ENCODE measurements around the gene PCDHA10. TPM values are rescaled to one million over a fixed set of nuclear protein-coding genes. Genes with fewer than 3 reads are reported as not detected.
A peak's percentile ranks its signal among the peaks of the same experiment; 100 is the strongest.
"Not testable (repeated sequence)": the region's sequence is repeated elsewhere in the genome, so short reads cannot be mapped to it uniquely, and the experiment has no call there.

The PCDHA10 gene, protein sequence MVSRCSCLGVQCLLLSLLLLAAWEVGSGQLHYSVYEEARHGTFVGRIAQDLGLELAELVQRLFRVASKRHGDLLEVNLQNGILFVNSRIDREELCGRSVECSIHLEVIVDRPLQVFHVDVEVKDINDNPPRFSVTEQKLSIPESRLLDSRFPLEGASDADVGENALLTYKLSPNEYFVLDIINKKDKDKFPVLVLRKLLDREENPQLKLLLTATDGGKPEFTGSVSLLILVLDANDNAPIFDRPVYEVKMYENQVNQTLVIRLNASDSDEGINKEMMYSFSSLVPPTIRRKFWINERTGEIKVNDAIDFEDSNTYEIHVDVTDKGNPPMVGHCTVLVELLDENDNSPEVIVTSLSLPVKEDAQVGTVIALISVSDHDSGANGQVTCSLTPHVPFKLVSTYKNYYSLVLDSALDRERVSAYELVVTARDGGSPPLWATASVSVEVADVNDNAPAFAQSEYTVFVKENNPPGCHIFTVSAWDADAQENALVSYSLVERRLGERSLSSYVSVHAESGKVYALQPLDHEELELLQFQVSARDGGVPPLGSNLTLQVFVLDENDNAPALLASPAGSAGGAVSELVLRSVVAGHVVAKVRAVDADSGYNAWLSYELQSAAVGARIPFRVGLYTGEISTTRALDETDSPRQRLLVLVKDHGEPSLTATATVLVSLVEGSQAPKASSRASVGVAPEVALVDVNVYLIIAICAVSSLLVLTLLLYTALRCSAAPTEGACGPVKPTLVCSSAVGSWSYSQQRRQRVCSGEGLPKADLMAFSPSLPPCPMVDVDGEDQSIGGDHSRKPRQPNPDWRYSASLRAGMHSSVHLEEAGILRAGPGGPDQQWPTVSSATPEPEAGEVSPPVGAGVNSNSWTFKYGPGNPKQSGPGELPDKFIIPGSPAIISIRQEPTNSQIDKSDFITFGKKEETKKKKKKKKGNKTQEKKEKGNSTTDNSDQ
- total RNA-seq = 0.21 TPM

DNA sequence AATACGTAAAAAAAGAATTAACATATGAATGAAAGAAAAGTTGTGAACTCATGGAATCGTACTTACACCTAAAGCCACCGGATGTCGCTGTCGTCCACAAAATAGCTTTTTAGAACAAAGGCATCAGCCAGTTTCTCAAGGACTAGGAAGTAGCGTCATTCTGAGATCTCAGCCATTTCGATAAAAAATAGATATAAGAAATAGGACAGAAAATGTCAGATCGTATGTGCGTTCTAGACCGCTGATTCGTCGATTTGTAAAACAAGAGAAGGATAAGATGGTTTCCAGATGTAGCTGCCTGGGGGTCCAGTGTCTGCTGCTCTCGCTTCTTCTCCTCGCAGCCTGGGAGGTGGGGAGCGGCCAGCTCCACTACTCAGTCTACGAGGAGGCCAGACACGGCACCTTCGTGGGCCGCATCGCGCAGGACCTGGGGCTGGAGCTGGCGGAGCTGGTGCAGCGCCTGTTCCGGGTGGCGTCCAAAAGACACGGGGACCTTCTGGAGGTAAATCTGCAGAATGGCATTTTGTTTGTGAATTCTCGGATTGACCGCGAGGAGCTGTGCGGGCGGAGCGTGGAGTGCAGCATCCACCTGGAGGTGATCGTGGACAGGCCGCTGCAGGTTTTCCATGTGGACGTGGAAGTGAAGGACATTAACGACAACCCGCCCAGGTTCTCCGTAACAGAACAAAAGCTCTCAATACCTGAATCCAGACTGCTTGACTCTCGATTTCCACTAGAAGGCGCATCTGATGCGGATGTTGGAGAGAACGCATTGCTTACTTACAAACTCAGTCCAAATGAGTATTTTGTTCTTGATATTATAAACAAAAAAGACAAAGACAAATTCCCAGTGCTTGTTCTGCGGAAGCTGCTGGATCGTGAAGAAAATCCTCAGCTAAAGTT is at the start of gene PCDHA10:
TSS of gene PCDHA10 (plus strand) at position 126 of the 903 bp plus-strand sequence. CDS start at position 278, 152 bp downstream.
- DNase-seq = peak; percentile 24

DNA sequence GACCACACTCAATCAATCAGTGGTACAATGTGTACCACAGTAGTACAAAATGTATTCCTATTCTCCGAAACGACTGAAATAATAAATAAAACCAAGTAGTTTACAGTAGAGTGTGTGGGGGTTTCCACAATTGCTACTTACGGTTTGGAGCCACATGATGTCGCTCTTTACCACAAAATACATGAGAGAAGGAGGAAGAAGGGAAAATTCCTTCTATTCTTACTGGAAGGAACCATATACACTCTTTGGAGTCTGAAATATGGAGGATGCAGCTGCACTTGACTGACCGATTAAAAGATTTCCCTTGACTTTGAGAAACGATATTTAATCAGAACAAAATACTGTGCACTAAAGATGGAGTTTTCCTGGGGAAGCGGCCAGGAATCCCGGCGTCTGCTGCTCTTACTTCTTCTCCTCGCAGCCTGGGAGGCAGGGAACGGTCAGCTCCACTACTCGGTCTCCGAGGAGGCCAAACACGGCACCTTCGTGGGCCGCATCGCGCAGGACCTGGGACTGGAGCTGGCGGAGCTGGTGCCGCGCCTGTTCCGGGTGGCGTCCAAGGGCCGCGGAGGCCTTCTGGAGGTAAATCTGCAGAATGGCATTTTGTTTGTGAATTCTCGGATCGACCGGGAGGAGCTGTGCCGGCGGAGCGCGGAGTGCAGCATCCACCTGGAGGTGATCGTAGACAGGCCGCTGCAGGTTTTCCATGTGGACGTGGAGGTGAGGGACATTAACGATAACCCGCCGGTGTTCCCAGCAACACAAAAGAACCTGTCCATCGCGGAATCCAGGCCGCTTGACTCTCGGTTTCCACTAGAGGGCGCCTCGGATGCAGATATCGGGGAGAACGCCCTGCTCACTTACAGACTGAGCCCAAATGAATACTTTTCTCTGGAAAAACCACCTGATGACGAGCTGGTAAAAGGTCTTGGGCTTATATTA is 48.6 kb upstream of the PCDHA10 start, which contains the start of gene PCDHA4:
TSS of gene PCDHA4 (plus strand) at position 235 of the 942 bp plus-strand sequence.
- DNase-seq = peak; percentile 20

DNA sequence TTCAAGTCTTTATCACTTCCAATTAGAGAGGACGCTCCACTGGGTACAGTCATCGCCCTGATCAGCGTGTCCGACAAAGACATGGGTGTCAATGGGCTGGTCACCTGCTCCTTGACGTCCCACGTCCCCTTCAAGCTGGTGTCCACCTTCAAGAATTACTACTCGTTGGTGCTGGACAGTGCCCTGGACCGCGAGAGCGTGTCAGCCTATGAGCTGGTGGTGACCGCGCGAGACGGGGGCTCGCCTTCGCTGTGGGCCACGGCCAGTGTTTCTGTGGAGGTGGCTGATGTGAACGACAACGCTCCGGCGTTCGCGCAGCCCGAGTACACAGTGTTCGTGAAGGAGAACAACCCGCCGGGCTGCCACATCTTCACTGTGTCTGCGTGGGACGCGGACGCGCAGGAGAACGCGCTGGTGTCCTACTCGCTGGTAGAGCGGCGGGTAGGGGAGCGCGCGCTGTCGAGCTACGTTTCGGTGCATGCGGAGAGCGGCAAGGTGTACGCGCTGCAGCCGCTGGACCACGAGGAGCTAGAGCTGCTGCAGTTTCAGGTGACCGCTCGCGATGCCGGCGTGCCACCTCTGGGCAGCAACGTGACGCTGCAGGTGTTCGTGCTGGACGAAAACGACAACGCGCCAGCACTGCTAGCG is 47.3 kb upstream of the PCDHA10 start:
- not testable (repeated sequence) for DNase-seq

GRCh38 chr5:140808889-140809291 is 46.8 kb upstream of the PCDHA10 start:
- no peak for DNase-seq

DNA sequence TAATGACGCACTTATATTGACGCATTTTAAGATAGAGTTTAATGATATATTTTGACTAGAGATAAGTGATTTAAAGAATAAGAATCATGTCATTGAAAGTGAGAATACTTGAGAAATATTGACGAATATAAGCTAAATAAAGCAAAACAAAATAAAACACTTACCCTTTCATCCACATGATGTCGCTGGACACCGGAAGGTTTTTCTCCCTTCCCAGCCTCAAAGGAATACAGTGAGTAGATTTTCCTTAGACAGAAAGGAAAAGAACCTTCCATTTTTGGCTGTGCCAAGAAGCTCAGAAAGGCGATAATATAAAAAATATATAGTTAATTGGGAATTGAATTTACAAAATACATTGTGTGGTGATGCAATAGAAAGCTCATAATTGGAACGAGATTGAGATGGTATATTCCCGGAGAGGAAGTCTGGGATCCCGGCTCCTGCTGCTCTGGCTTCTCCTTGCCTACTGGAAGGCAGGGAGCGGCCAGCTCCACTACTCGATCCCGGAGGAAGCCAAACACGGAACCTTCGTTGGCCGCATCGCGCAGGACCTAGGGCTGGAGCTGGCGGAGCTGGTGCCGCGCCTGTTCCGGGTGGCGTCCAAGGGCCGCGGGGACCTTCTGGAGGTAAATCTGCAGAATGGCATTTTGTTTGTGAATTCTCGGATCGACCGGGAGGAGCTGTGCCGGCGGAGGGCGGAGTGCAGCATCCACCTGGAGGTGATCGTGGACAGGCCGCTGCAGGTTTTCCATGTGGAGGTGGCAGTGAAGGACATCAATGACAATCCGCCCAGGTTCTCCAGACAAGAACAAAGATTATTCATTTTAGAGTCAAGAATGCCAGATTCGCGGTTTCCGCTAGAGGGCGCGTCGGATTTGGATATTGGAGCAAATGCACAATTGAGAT is 34.1 kb upstream of the PCDHA10 start, which contains the start of gene PCDHA5:
TSS of gene PCDHA5 (plus strand) at position 239 of the 906 bp plus-strand sequence.
- DNase-seq = peak; percentile 10

DNA sequence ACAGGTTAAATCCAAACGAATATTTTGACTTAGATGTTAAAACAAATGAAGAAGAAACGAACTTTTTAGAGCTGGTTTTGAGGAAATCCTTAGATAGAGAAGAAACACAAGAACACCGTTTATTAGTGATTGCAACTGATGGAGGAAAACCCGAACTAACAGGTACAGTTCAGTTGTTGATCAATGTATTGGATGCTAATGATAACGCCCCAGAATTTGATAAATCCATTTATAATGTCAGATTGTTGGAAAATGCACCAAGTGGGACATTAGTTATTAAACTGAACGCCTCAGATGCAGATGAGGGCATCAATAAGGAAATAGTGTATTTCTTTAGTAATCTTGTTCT is 33.4 kb upstream of the PCDHA10 start:
- no peak for DNase-seq

DNA sequence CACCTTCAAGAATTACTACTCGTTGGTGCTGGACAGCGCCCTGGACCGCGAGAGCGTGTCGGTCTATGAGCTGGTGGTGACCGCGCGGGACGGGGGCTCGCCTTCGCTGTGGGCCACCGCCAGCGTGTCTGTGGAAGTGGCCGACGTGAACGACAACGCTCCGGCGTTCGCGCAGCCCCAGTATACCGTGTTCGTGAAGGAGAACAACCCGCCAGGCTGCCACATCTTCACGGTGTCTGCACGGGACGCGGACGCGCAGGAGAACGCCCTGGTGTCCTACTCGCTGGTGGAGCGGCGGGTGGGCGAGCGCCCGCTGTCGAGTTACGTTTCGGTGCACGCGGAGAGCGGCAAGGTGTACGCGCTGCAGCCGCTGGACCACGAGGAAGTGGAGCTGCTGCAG is 32.7 kb upstream of the PCDHA10 start:
- not testable (repeated sequence) for DNase-seq

- no peak for DNase-seq
These were observed 32.2 kb upstream of the PCDHA10 start for GRCh38 chr5:140823475-140823874.

DNA sequence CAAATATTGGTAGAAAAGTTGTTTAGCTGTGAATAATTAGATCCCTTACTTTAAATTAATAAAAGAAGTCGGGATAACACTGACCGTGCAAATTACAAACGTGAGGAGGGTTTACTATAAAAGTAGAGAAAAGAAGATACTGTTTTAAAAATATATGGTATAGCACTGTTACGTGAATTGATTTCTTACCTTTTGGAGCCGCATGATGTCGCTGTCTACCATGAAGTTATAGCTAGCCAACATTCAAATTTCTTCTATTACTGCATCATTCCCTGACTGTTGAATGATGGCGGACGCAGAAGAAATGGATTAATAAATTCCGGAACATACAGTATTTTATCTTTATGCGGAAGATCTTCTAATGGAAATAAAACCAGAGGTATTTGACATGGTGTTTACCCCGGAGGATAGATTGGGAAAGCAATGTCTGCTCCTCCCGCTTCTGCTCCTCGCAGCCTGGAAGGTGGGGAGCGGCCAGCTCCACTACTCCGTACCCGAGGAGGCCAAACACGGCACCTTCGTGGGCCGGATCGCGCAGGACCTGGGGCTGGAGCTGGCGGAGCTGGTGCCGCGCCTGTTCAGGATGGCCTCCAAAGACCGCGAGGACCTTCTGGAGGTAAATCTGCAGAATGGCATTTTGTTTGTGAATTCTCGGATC is 27.9 kb upstream of the PCDHA10 start, which contains the start of gene PCDHA6:
TSS of gene PCDHA6 (plus strand) at position 257 of the 658 bp plus-strand sequence. CDS start at position 389, 132 bp downstream.
- peak; percentile 1 for DNase-seq

DNA sequence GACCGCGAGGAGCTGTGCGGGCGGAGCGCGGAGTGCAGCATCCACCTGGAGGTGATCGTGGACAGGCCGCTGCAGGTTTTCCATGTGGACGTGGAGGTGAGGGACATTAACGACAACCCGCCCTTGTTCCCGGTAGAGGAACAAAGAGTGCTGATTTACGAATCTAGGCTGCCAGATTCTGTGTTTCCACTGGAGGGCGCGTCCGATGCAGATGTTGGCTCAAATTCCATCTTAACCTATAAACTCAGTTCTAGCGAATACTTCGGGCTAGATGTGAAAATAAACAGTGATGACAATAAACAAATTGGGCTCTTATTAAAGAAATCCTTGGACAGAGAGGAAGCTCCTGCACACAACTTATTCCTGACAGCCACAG is 27.3 kb upstream of the PCDHA10 start:
- no peak for DNase-seq

- not testable (repeated sequence) for DNase-seq
These were observed 25.9 kb upstream of the PCDHA10 start for GRCh38 chr5:140829511-140830501.

GRCh38 chr5:140833993-140834392 is 21.7 kb upstream of the PCDHA10 start, which contains the start of gene PCDHA7:
TSS of gene PCDHA7 (plus strand) at chr5:140834269. CDS start at chr5:140834384, 115 bp downstream.
- peak; percentile 6 for DNase-seq

- DNase-seq = not testable (repeated sequence)
These were observed 21.2 kb upstream of the PCDHA10 start for GRCh38 chr5:140834439-140835008.

- DNase-seq = no peak
These were observed 19.8 kb upstream of the PCDHA10 start for GRCh38 chr5:140835622-140836510.
